K562 (cell line): ENCODE measurements around the gene OR2V2. TPM values are rescaled to one million over a fixed set of nuclear protein-coding genes. Genes with fewer than 3 reads are reported as not detected.
A peak's percentile ranks its signal among the peaks of the same experiment; 100 is the strongest.

Experiments used
- ASH1L ChIP-seq: fragments of 450-650 bp; IDR thresholded peaks from 2 replicates; pipeline ENCODE4 v1.6.1; 2018; ENCODE audit warnings: borderline replicate concordance, mild to moderate bottlenecking, low read depth; ENCODE audit not compliant: partially characterized antibody
- CGGBP1 ChIP-seq: fragments of 250-450 bp; sonication (Bioruptor Pico); IDR thresholded peaks from 2 replicates; pipeline ENCODE4 v1.9.0; 2021; ENCODE audit warnings: mild to moderate bottlenecking
- CREB1 ChIP-seq, 2 experiments: sonication (generic) in 1 of 2; formaldehyde crosslinking in 1 of 2; IDR thresholded peaks; 2 replicates each; pipeline versions ENCODE4 v1.6.1 to v1.8.0; 2012 to 2022; ENCODE audit warnings: inconsistent platforms in 1 of 2, mild to moderate bottlenecking in 1 of 2, missing genetic modification reagents in 1 of 2, moderate library complexity in 1 of 2
- FOXJ2 ChIP-seq: fragments of 200-800 bp; sonication (Bioruptor generic); IDR thresholded peaks from 2 replicates; pipeline ENCODE4 v1.6.1; 2016; ENCODE audit warnings: missing genetic modification characterization, missing compliant biosample characterization
- HDAC2 ChIP-seq: fragments of 450-650 bp; IDR thresholded peaks from 2 replicates; pipeline ENCODE4 v1.6.1; 2016; ENCODE audit warnings: mild to moderate bottlenecking
- KLF1 ChIP-seq: fragments of 450-650 bp; IDR thresholded peaks from 2 replicates; pipeline ENCODE4 v1.6.1; 2016; ENCODE audit warnings: missing genetic modification characterization, missing compliant biosample characterization
- NR2C1 ChIP-seq, 2 experiments: fragments of 450-650 bp; IDR thresholded peaks; 2 replicates each; pipeline ENCODE4 v1.6.1; 2017; ENCODE audit warnings: mild to moderate bottlenecking in 2 of 2, antibody characterized with exemption in 1 of 2, inconsistent platforms in 1 of 2, missing compliant biosample characterization in 1 of 2, missing genetic modification characterization in 1 of 2
- POU5F1 ChIP-seq: fragments of 150-350 bp; IDR thresholded peaks from 2 replicates; pipeline ENCODE4 v1.6.1; 2014; ENCODE audit warnings: borderline replicate concordance, low read length, low read depth, mild to moderate bottlenecking; ENCODE audit not compliant: partially characterized antibody
- ZNF444 ChIP-seq: fragments of 250-450 bp; sonication (Bioruptor Pico); IDR thresholded peaks from 2 replicates; pipeline ENCODE4 v1.4.0; 2020; ENCODE audit warnings: mild to moderate bottlenecking, moderate library complexity
- ZNF507 ChIP-seq: conservative IDR thresholded peaks from 2 replicates; pipeline ENCODE4 v1.6.1; 2017; ENCODE audit warnings: missing genetic modification characterization, missing compliant biosample characterization
- polyA plus RNA-seq, 8 experiments: library from polyadenylated mRNA; depleted of rRNA in 4 of 8; stranded (reverse) in 5 of 8; unstranded in 3 of 8; fragments of >200 nt; fragmentation: Nextera tagmentation in 2 of 8; fragmentation: Illumina TruSeq in 1 of 8; extraction: Ambion mirVana in 2 of 8; extraction: Trizol in 1 of 8; gene quantifications; 2 replicates each; pipeline versions ENCODE4 v1.2.1 to v1.2.3, GENCODE V29; 2011 to 2014; ENCODE audit warnings: inconsistent platforms in 1 of 8, missing spikeins in 1 of 8
- total RNA-seq, 7 experiments: library from RNA; depleted of rRNA in 6 of 7; stranded (reverse); fragments of >200 nt in 6 of 7; fragmentation: Illumina TruSeq in 2 of 7; extraction: Trizol in 2 of 7; gene quantifications; 2 replicates each; pipeline versions ENCODE4 v1.2.1 to v1.2.3, GENCODE V29; 2011 to 2021; ENCODE audit warnings: low replicate concordance in 1 of 7
- TF ChIP-seq, protein P1 (sequence below), 2 experiments: fragments of 450-650 bp; IDR thresholded peaks; 2 replicates each; pipeline ENCODE4 v1.6.1; 2018; ENCODE audit warnings: mild to moderate bottlenecking in 2 of 2, low read depth in 1 of 2; ENCODE audit not compliant: partially characterized antibody in 2 of 2
- TF ChIP-seq, protein P2 (sequence below): fragments of 450-650 bp; formaldehyde crosslinking; IDR thresholded peaks from 2 replicates; pipeline ENCODE4 v1.4.0; 2020; ENCODE audit warnings: mild to moderate bottlenecking, mixed read lengths

OR2V2 gene
- total and polyA plus RNA-seq, 9 of the 15 experiments (the other 6 are each of a cell fraction or from before 2014, with no cell fraction given) = 0.01 TPM; not detected in 8

DNA sequence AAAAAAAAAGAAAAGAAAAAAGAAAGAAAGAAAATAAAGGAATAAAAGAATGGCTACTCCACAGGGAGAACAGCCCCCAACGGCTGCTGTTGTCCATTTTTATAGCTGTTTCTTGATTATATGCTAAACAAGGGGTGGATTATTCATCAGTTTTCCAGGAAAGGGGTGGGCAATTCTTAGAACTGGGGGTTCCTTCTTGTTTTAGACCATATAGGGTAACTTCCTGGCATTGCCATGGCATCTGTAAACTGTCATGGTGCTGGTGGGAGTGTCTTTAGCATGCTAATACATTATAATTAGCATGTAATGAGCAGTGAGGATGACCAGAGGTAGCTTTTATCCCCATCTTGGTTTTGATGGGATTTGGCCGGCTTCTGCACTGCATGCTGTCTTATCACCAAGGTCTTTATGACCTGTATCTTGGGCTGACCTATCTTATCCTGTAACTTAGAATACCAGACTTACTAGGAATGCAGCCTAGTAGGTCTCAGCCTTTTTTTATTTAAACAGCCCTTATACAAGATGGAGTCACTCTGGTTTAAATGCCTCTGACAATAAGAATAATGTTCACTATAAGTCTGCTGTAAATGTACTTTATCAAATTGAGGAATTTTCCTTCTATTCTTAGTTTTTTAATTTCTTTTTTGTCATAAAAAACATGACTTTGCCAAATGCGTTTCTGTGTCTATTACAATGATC lies 29.0 kb downstream of the OR2V2 start (continued):
- TF ChIP-seq, protein P1, sequence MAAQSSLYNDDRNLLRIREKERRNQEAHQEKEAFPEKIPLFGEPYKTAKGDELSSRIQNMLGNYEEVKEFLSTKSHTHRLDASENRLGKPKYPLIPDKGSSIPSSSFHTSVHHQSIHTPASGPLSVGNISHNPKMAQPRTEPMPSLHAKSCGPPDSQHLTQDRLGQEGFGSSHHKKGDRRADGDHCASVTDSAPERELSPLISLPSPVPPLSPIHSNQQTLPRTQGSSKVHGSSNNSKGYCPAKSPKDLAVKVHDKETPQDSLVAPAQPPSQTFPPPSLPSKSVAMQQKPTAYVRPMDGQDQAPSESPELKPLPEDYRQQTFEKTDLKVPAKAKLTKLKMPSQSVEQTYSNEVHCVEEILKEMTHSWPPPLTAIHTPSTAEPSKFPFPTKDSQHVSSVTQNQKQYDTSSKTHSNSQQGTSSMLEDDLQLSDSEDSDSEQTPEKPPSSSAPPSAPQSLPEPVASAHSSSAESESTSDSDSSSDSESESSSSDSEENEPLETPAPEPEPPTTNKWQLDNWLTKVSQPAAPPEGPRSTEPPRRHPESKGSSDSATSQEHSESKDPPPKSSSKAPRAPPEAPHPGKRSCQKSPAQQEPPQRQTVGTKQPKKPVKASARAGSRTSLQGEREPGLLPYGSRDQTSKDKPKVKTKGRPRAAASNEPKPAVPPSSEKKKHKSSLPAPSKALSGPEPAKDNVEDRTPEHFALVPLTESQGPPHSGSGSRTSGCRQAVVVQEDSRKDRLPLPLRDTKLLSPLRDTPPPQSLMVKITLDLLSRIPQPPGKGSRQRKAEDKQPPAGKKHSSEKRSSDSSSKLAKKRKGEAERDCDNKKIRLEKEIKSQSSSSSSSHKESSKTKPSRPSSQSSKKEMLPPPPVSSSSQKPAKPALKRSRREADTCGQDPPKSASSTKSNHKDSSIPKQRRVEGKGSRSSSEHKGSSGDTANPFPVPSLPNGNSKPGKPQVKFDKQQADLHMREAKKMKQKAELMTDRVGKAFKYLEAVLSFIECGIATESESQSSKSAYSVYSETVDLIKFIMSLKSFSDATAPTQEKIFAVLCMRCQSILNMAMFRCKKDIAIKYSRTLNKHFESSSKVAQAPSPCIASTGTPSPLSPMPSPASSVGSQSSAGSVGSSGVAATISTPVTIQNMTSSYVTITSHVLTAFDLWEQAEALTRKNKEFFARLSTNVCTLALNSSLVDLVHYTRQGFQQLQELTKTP (IDR thresholded peaks at IDR 0.05; ENCODE audit: low read depth in 1 of 2, partially characterized antibody in 2 of 2) = no peak
- TF ChIP-seq KLF1 (tag) (0 out of 2 replicates have a peak, but pooled peaks have one; percentile 33), POU5F1 (no peak), CREB1 (IDR thresholded peaks at IDR 0.05) (no peak), CREB1 (CRISPR knock-in tag; IDR thresholded peaks at IDR 0.05) (no peak), NR2C1 (IDR thresholded peaks at IDR 0.05) (no peak), NR2C1 (tag; IDR thresholded peaks at IDR 0.05) (peak; percentile 61; the same call in 1 of the 2 replicates), HDAC2 (no peak), ASH1L (no peak), FOXJ2 (tag) (no peak), ZNF444 (no peak), ZNF507 (tag) (no peak), CGGBP1 (no peak)
- TF ChIP-seq, protein P2, sequence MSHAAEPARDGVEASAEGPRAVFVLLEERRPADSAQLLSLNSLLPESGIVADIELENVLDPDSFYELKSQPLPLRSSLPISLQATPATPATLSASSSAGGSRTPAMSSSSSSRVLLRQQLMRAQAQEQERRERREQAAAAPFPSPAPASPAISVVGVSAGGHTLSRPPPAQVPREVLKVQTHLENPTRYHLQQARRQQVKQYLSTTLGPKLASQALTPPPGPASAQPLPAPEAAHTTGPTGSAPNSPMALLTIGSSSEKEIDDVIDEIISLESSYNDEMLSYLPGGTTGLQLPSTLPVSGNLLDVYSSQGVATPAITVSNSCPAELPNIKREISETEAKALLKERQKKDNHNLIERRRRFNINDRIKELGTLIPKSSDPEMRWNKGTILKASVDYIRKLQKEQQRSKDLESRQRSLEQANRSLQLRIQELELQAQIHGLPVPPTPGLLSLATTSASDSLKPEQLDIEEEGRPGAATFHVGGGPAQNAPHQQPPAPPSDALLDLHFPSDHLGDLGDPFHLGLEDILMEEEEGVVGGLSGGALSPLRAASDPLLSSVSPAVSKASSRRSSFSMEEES (CRISPR knock-in tag) = no peak
